ENCODE results near the gene PDS5A.
"Not testable (repeated sequence)": the region's sequence is repeated elsewhere in the genome, so short reads cannot be mapped to it uniquely, and the experiment has no call there.

The PDS5A gene

GRCh38 chr4:39820186-39820585, 157.5 kb downstream of the PDS5A start:
- DNase-seq: no peak

- no peak for DNase-seq
These were observed 159.1 kb downstream of the PDS5A start for GRCh38 chr4:39818646-39819045.

- DNase-seq: no peak
These were observed 163.1 kb downstream of the PDS5A start for GRCh38 chr4:39814403-39815185.

GRCh38 chr4:39813761-39814160, 163.9 kb downstream of the PDS5A start:
- not testable (repeated sequence) for DNase-seq

GRCh38 chr4:39813033-39813432, 164.7 kb downstream of the PDS5A start:
- DNase-seq: not testable (repeated sequence)

GRCh38 chr4:39812500-39812899, 165.2 kb downstream of the PDS5A start:
- DNase-seq: no peak

- peak; percentile 10 for DNase-seq
These were observed 169.4 kb downstream of the PDS5A start for GRCh38 chr4:39808231-39808749.

- DNase-seq: no peak
These were observed 175.7 kb downstream of the PDS5A start for GRCh38 chr4:39802005-39802404.

GRCh38 chr4:39792976-39793375, 184.7 kb downstream of the PDS5A start:
- DNase-seq: not testable (repeated sequence)

- DNase-seq: no peak
These were observed 185.2 kb downstream of the PDS5A start for GRCh38 chr4:39792529-39792928.

GRCh38 chr4:39792128-39792527, 185.6 kb downstream of the PDS5A start:
- no peak for DNase-seq

GRCh38 chr4:39786838-39787237, 190.9 kb downstream of the PDS5A start:
- DNase-seq: no peak

GRCh38 chr4:39785083-39785482, 192.6 kb downstream of the PDS5A start:
- DNase-seq: no peak

GRCh38 chr4:39781988-39782387, 195.7 kb downstream of the PDS5A start:
- not testable (repeated sequence) for DNase-seq

Measured in GF-D8 (cell line).